Measurements from ENCODE around the gene PTPRK.

GRCh38 chr6:127932708-127933107 is 587.7 kb downstream of the PTPRK start:
- no peak for TF ChIP-seq CTCF (conservative IDR thresholded peaks at IDR 0.05; ENCODE audit: low read depth in 2 of 2)
- no peak for TF ChIP-seq POLR2AphosphoS5 (IDR thresholded peaks at IDR 0.05; ENCODE audit: low read depth)
- TF ChIP-seq REST (IDR thresholded peaks at IDR 0.05; ENCODE audit: unreplicated experiment): no peak
- no peak for TF ChIP-seq JUNB (IDR thresholded peaks at IDR 0.05; ENCODE audit: unreplicated experiment)
- no peak for TF ChIP-seq EZH2 (IDR thresholded peaks at IDR 0.05; ENCODE audit: low read depth, unreplicated experiment)
- no peak for TF ChIP-seq ZNF462 (CRISPR knock-in tag; IDR thresholded peaks at IDR 0.05)
- TF ChIP-seq EZH2phosphoT487 (IDR thresholded peaks at IDR 0.05; ENCODE audit: unreplicated experiment): no peak
- no peak for TF ChIP-seq CREB1 (CRISPR knock-in tag; IDR thresholded peaks at IDR 0.05; ENCODE audit: low read depth)
- TF ChIP-seq STAT1 (IDR thresholded peaks at IDR 0.05; ENCODE audit: unreplicated experiment): no peak
- no peak for TF ChIP-seq ETS1 (IDR thresholded peaks at IDR 0.05)
